ENCODE results near the gene NOM1. TPM values are rescaled to one million over a fixed set of nuclear protein-coding genes. Genes with fewer than 3 reads are reported as not detected.
A peak's percentile ranks its signal among the peaks of the same experiment; 100 is the strongest.

The NOM1 gene
- polyA plus RNA-seq, 1 experiment, result 10.4 TPM

GRCh38 chr7:156943091-156944041 is 6.1 kb upstream of the NOM1 start:
- ChIA-PET POLR2A (no interaction called here), CTCF (interaction anchor here (0.6 to 1.0 kb wide), 2 partner anchors 1155 to 1344 kb away, joined by 3 read pairs; no protein-coding TSS in a partner anchor)
- H3K27me3 ChIP-seq (ENCODE audit: control insufficient read depth, insufficient read depth, low read length), result peaks cover 18% of the 10 kb centered on the region
- DNase-seq (ENCODE audit: low read depth, low spot score), result no peak
- H3K4me3 ChIP-seq (ENCODE audit: low read depth, low read length), result no peak overlapping the region
- peaks cover 21% of the 10 kb centered on the region for H3K9me3 ChIP-seq (ENCODE audit: control insufficient read depth, insufficient read depth, low read length)
- no peak for TF ChIP-seq CTCF (IDR thresholded peaks at IDR 0.05; ENCODE audit: low read depth, low read length)
- H3K27ac ChIP-seq (ENCODE audit: low read depth, low read length), result no peak overlapping the region

GRCh38 chr7:156944876-156945275 is 4.6 kb upstream of the NOM1 start:
- Histone ChIP-seq H3K27me3 (ENCODE audit: control insufficient read depth, insufficient read depth, low read length) (peaks cover 18% of the 10 kb centered on the region), H3K9me3 (ENCODE audit: control insufficient read depth, insufficient read depth, low read length) (peaks cover 21% of the 10 kb centered on the region), H3K4me3 (ENCODE audit: low read depth, low read length) (no peak overlapping the region), H3K27ac (ENCODE audit: low read depth, low read length) (no peak overlapping the region)
- CTCF ChIA-PET, result no interaction called here
- no peak for TF ChIP-seq CTCF (IDR thresholded peaks at IDR 0.05; ENCODE audit: low read depth, low read length)
- POLR2A ChIA-PET, result no interaction called here
- no peak for DNase-seq (ENCODE audit: low read depth, low spot score)

GRCh38 chr7:156947120-156947843 is 2.2 kb upstream of the NOM1 start:
- CTCF ChIA-PET, result no interaction called here
- Histone ChIP-seq H3K27ac (ENCODE audit: low read depth, low read length) (no peak overlapping the region), H3K9me3 (ENCODE audit: control insufficient read depth, insufficient read depth, low read length) (peaks cover 3% of the 10 kb centered on the region; the same call in 1 of the 2 replicates), H3K4me3 (ENCODE audit: low read depth, low read length) (no peak overlapping the region), H3K27me3 (ENCODE audit: control insufficient read depth, insufficient read depth, low read length) (peaks cover 18% of the 10 kb centered on the region)
- no peak for TF ChIP-seq CTCF (IDR thresholded peaks at IDR 0.05; ENCODE audit: low read depth, low read length)
- DNase-seq (ENCODE audit: low read depth, low spot score), result no peak
- POLR2A ChIA-PET, result no interaction called here

- Histone ChIP-seq H3K4me3 (ENCODE audit: low read depth, low read length) (peak overlapping the region; percentile 65), H3K9me3 (ENCODE audit: control insufficient read depth, insufficient read depth, low read length) (no peaks in the 10 kb centered on the region; the same call in 1 of the 2 replicates), H3K27me3 (ENCODE audit: control insufficient read depth, insufficient read depth, low read length) (peaks cover 10% of the 10 kb centered on the region), H3K27ac (ENCODE audit: low read depth, low read length) (no peak overlapping the region)
- TF ChIP-seq CTCF (IDR thresholded peaks at IDR 0.05; ENCODE audit: low read depth, low read length), result no peak
- POLR2A ChIA-PET, result interaction anchor here (1.3 kb wide), 1 partner anchor 55 kb away, joined by 8 read pairs; the partner anchor contains the start of gene LMBR1
- CTCF ChIA-PET, result interaction anchor here (0.6 to 2.2 kb wide), 4 partner anchors 55 to 1143 kb away, joined by 3 to 7 read pairs (median 3); partner anchors contain the start of gene LMBR1
- DNase-seq (ENCODE audit: low read depth, low spot score), result no peak
Measured at GRCh38 chr7:156948361-156948760, 1.2 kb upstream of the NOM1 start.
